Measurements from ENCODE around the gene CLMN. TPM values are rescaled to one million over a fixed set of nuclear protein-coding genes. Genes with fewer than 3 reads are reported as not detected.
"Not testable (repeated sequence)": the region's sequence is repeated elsewhere in the genome, so short reads cannot be mapped to it uniquely, and the experiment has no call there.

The CLMN gene
- total RNA-seq, 1 experiment from 2014 or later: 4.5 TPM

DNA sequence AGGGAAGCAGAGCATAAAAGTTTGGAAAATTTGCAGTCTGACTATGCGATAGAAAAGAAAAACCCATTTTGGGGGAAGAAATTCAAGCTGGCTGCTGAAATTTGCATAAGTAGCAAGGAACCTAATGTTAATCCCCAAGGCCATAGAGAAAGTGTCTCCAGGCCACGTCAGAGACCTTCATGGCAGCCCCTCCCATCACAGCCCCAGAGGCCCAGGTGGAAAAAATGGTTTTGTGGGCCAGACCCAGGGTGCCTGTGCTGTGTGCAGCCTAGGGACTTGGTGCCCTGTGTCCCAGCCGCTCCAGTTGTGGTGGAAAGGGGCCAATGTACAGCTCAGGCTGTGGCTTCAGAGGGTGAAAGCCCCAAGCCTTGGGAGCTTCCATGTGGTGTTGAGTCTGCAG is 35.9 kb downstream of the CLMN start:
- not testable (repeated sequence) for H3K27me3 ChIP-seq (ENCODE audit: control insufficient read depth, insufficient read depth, low read length); H3K36me3 ChIP-seq (replicated peaks; ENCODE audit: control insufficient read depth, insufficient read depth, low read length); DNase-seq; H3K4me3 ChIP-seq (ENCODE audit: insufficient read depth, low read depth, low read length)

GRCh38 chr14:95282986-95283380 is 36.7 kb downstream of the CLMN start:
- DNase-seq; H3K27me3 ChIP-seq (ENCODE audit: control insufficient read depth, insufficient read depth, low read length); H3K36me3 ChIP-seq (replicated peaks; ENCODE audit: control insufficient read depth, insufficient read depth, low read length); H3K4me3 ChIP-seq (ENCODE audit: insufficient read depth, low read depth, low read length): not testable (repeated sequence)

DNA sequence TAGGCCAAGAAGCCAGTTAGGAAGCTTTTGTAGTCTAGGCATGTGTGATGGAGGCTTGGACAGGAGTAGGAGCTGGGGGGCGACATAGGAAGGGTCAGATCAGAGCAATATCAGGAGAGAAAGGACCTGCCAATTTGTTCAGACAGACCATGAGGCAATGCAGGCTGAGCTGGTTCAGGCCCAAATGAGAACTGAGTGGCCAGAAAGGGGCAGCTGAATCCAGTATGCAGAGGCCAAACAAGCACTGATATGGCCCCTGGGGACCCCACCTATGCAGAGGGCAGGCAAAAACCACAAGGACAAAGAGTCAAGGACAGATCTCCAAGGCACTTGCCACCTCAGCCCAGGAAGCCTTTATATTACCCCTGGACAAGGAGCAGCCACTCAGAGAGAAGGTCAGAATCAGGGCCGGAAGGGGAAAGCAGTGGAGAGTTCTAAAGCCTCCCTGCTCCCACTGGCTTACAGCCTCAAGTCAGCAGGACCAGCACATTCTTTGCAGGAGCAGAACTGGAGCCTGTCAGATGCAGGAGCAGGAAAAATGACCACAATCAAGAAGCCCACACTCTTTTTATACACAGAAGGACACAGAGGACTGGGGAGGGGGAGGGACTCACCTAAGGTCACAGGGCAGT is 37.2 kb downstream of the CLMN start:
- Histone ChIP-seq H3K4me3 (ENCODE audit: insufficient read depth, low read depth, low read length) (no peak overlapping the region), H3K27me3 (ENCODE audit: control insufficient read depth, insufficient read depth, low read length) (no peaks in the 10 kb centered on the region), H3K36me3 (replicated peaks; ENCODE audit: control insufficient read depth, insufficient read depth, low read length) (no peaks in the 10 kb centered on the region)
- DNase-seq: no peak

- H3K36me3 ChIP-seq (replicated peaks; ENCODE audit: control insufficient read depth, insufficient read depth, low read length): no peaks in the 10 kb centered on the region
- no peaks in the 10 kb centered on the region for H3K27me3 ChIP-seq (ENCODE audit: control insufficient read depth, insufficient read depth, low read length)
- no peak for DNase-seq
- H3K4me3 ChIP-seq (ENCODE audit: insufficient read depth, low read depth, low read length): no peak overlapping the region
These were observed 38.0 kb downstream of the CLMN start for GRCh38 chr14:95281560-95282176.

DNA sequence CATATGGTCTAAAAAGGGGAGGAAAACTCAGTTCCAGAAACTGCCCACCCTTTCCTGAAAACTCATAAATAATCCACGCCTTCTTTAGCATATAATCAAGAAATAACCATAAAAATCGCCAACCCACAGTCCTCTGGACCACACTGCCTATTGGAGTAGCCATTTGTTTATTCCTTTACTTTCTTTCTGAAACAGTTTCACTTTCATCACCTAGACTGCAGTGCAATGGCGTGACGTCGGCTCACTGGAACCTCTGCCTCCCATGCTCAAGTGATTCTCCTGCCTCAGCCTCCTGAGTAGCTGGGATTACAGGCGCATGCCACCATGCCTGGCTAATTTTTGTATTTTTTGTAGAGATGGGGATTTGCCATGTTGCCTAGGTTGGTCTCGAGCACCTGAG is 44.2 kb downstream of the CLMN start:
- no peak for DNase-seq
- Histone ChIP-seq H3K36me3 (replicated peaks; ENCODE audit: control insufficient read depth, insufficient read depth, low read length) (no peaks in the 10 kb centered on the region), H3K27me3 (ENCODE audit: control insufficient read depth, insufficient read depth, low read length) (no peaks in the 10 kb centered on the region), H3K4me3 (ENCODE audit: insufficient read depth, low read depth, low read length) (no peak overlapping the region)

DNA sequence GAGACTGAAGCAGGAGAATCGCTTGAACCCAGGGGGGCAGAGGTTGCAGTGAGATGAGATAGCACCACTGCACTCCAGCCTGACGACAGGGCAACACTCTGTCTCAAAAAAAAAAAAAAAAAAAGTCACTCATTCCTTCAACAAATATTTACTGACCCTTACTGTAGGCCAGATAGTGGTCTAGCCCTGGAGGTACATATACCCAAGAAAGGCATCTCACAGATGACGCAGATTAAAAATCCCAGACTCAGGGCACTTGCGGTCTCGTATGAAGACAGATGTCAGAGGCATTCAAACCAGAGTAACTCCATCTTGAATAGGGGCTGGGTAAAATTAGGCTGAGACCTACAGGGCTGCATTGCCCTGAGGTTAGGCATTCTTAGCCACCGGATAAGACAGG is 44.8 kb downstream of the CLMN start:
- no peak overlapping the region for H3K4me3 ChIP-seq (ENCODE audit: insufficient read depth, low read depth, low read length)
- no peaks in the 10 kb centered on the region for H3K27me3 ChIP-seq (ENCODE audit: control insufficient read depth, insufficient read depth, low read length)
- DNase-seq: no peak

DNA sequence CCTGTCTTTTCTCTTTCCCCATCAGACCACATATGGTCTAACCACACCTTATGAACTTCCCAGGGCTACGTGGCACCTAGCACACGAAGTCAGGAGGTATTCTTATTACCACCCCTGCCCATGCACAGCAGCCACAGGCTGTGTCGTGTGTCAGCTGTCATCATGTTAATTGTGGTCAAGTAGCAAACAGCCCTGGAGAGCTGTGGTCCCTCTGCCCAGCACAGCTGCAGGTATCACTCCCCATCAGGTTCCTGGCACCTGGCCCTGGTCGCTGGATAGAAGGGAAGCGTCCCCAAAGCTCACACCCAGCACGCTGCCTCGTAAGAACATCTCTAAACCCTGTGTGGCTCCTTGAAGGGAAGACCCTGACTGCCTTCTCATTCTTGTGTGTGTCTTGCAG is 45.4 kb downstream of the CLMN start:
- no peaks in the 10 kb centered on the region for H3K36me3 ChIP-seq (replicated peaks; ENCODE audit: control insufficient read depth, insufficient read depth, low read length)
- DNase-seq: no peak
- H3K27me3 ChIP-seq (ENCODE audit: control insufficient read depth, insufficient read depth, low read length): no peaks in the 10 kb centered on the region
- H3K4me3 ChIP-seq (ENCODE audit: insufficient read depth, low read depth, low read length): no peak overlapping the region

More for the DNA sequence above, 44.8 kb downstream of the CLMN start:
- H3K36me3 ChIP-seq (replicated peaks; ENCODE audit: control insufficient read depth, insufficient read depth, low read length): no peaks in the 10 kb centered on the region

GRCh38 chr14:95273001-95273978 is 46.4 kb downstream of the CLMN start:
- no peak for DNase-seq
- Histone ChIP-seq H3K4me3 (ENCODE audit: insufficient read depth, low read depth, low read length) (no peak overlapping the region), H3K36me3 (replicated peaks; ENCODE audit: control insufficient read depth, insufficient read depth, low read length) (no peaks in the 10 kb centered on the region), H3K27me3 (ENCODE audit: control insufficient read depth, insufficient read depth, low read length) (no peaks in the 10 kb centered on the region)

DNA sequence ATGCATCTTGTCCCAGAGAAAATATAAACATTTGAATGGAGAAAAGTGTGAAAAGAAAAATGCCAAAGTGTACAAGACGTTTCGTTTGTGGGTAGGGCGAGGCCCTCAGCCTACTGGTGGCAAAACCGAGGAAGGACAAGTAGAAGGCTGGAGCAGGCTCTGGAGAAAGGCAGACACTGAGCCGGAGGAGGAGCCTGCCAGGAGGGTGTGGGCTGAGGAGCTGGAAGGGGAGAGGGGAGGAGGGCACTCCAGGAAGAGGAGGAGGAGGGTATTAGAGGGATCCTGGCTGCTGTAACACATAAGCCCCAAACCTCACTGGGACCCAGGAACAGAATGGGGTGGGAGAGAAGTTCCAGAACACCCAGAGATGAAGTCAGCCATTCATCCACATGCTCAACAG is 47.7 kb downstream of the CLMN start:
- Histone ChIP-seq H3K4me3 (ENCODE audit: insufficient read depth, low read depth, low read length) (no peak overlapping the region), H3K36me3 (replicated peaks; ENCODE audit: control insufficient read depth, insufficient read depth, low read length) (no peaks in the 10 kb centered on the region), H3K27me3 (ENCODE audit: control insufficient read depth, insufficient read depth, low read length) (no peaks in the 10 kb centered on the region)
- DNase-seq: peak; percentile 54

DNA sequence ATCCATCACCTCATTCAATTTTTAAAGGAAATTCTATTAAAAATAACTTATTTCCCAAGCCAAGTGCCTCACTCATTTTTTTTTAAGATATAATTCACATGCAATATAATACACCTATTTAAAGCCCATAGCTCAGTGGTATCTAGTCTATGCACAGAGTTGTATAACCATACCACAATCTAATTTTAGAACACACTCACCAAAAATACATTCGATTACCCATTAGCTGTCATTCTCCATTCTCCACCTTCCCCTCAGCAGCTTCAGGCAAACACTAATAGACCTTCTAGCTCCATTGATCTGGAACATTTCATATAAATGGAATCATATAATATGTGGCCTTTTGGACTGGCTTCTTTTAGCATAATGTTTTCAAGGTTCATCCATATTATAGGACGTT is 49.5 kb downstream of the CLMN start:
- no peak for DNase-seq
- H3K27me3 ChIP-seq (ENCODE audit: control insufficient read depth, insufficient read depth, low read length): no peaks in the 10 kb centered on the region
- no peaks in the 10 kb centered on the region for H3K36me3 ChIP-seq (replicated peaks; ENCODE audit: control insufficient read depth, insufficient read depth, low read length)
- no peak overlapping the region for H3K4me3 ChIP-seq (ENCODE audit: insufficient read depth, low read depth, low read length)

DNA sequence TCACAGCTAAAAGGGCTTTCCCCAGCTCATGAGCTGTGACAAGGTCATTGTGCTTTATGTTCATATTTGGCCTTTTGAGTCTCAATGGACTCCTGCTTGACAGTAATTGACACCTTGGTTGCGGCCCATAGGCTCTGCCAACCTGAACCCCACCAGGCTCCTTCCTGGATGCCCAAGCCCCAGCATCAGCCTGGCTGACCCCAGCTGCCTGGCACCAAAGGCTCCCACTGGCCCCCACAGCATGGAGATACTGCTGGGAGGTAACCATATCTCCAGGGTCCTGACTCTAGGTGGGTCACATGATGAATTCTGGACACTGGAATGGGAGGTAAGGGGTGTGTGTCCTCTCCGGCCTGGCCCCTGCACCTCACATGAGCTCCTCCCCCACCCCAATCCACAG is 50.2 kb downstream of the CLMN start:
- Histone ChIP-seq H3K27me3 (ENCODE audit: control insufficient read depth, insufficient read depth, low read length) (no peaks in the 10 kb centered on the region), H3K4me3 (ENCODE audit: insufficient read depth, low read depth, low read length) (no peak overlapping the region), H3K36me3 (replicated peaks; ENCODE audit: control insufficient read depth, insufficient read depth, low read length) (no peaks in the 10 kb centered on the region)
- no peak for DNase-seq

DNA sequence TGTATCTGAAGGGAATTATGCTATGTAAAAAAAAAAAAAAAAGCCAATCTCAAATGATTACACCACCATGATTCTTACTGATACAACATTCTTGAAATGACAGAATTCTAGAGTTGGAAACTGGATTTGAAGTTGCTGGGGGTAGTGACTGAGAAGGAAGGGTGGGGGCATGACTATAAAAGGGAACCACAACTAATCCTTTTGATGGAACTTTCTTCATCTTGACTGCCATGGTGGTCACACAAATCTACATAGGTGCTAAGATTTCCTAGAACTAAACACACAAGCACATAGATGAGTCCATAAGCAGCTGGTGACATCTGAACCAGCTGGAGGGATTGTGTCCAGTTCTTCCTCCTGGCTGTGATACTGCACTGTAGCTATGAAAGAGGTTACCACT is 51.4 kb downstream of the CLMN start:
- no peaks in the 10 kb centered on the region for H3K27me3 ChIP-seq (ENCODE audit: control insufficient read depth, insufficient read depth, low read length)
- no peaks in the 10 kb centered on the region for H3K36me3 ChIP-seq (replicated peaks; ENCODE audit: control insufficient read depth, insufficient read depth, low read length)
- DNase-seq: no peak
- H3K4me3 ChIP-seq (ENCODE audit: insufficient read depth, low read depth, low read length): no peak overlapping the region

- Histone ChIP-seq H3K4me3 (ENCODE audit: insufficient read depth, low read depth, low read length) (no peak overlapping the region), H3K36me3 (replicated peaks; ENCODE audit: control insufficient read depth, insufficient read depth, low read length) (no peaks in the 10 kb centered on the region), H3K27me3 (ENCODE audit: control insufficient read depth, insufficient read depth, low read length) (no peaks in the 10 kb centered on the region)
- DNase-seq: no peak
These were observed 52.4 kb downstream of the CLMN start for GRCh38 chr14:95267306-95267705.

DNA sequence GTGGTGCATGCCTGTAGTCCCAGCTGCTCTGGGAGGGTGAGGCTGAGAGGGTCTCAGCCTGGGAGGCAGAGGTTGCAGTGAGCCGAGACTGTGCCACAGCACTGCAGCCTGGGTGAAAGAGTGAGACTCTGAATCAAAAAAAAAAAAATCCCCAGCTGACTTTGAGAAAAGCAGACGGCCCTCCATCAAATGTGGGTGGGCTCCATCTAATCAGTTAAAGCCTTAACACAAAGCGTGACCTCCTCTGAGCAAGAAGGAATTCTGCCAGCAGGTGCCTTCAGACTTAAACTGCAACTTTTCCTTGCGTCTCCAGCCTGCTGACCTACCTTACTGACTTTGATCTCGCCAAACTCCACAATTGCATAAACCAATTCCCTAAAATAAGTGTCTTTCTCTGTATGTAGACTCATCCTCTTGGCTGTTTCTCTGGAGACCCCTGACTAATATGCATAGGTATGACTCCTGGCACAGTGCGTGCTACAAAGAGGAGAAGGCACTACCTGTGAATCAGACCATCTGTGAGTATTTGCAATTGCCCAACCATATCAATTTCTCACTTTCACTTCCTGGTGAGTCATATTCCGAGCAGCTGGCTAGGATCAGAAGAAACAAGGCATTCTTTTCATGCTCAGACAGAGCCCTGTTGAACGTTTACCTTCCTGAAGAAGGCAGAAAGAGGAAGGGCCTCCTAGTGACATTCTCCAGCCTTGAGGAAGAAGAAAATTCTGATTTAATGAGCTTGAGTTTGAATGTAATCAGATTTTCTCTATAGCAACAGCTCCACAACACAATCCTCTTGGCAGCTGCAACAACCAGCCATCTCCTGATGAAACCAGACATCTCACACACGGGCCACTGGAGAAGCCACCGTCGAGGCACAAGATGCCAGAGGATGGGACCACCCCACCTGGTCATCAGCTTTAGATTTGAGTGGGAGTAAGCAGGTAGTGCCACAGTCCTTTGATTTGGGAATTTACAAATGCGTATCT is 54.3 kb downstream of the CLMN start:
- Histone ChIP-seq H3K36me3 (replicated peaks; ENCODE audit: control insufficient read depth, insufficient read depth, low read length) (no peaks in the 10 kb centered on the region), H3K27me3 (ENCODE audit: control insufficient read depth, insufficient read depth, low read length) (no peaks in the 10 kb centered on the region), H3K4me3 (ENCODE audit: insufficient read depth, low read depth, low read length) (no peak overlapping the region)
- no peak for DNase-seq
